A673 (cell line): ENCODE data around the gene ZZZ3. TPM values are rescaled to one million over a fixed set of nuclear protein-coding genes. Genes with fewer than 3 reads are reported as not detected.

Experiments used
- BruUV-seq: library from RNA; stranded (reverse); fragments of 400-500 nt; replicated peaks from 2 replicates; lab custom pipeline; 2021; lab: Mats Ljungman, UMichigan
- CTCF ChIA-PET: fragments of 300-600 bp; sonication (Branson Sonifier 250); formaldehyde crosslinking; loops from one replicate; lab custom pipeline; 2022; ENCODE audit warnings: antibody characterized with exemption; lab: Charles Lee
- POLR2A ChIA-PET: fragments of 300-600 bp; sonication (Branson Sonifier 250); formaldehyde crosslinking; loops from one replicate; lab custom pipeline; 2022; ENCODE audit warnings: antibody characterized with exemption; ENCODE audit not compliant: low non-redundant PET; lab: Charles Lee
- DNase-seq: peaks from one replicate; pipeline ENCODE4 v3.0.0-alpha.2; 2015; ENCODE audit warnings: low spot score
- H3K27ac ChIP-seq: fragments of 200-600 bp; sonication (generic); 2 replicates; pipeline ENCODE4 v1.5.1; 2016; ENCODE audit warnings: mixed run types, low read depth, mild to moderate bottlenecking, mixed read lengths, antibody characterized with exemption, low read length; ENCODE audit not compliant: poor library complexity, severe bottlenecking
- H3K27me3 ChIP-seq: fragments of 200-600 bp; sonication (generic); replicated peaks from 2 replicates; pipeline ENCODE4 v1.6.1; 2017; ENCODE audit warnings: mixed run types, low read depth, mild to moderate bottlenecking, mixed read lengths, antibody characterized with exemption, low read length; ENCODE audit not compliant: insufficient read depth, poor library complexity
- H3K36me3 ChIP-seq: fragments of 200-600 bp; sonication (generic); 2 replicates; pipeline ENCODE4 v1.6.1; 2016; ENCODE audit warnings: mixed run types, mild to moderate bottlenecking, mixed read lengths, antibody characterized with exemption, low read length; ENCODE audit not compliant: insufficient read depth, poor library complexity, severe bottlenecking
- H3K4me1 ChIP-seq: fragments of 200-600 bp; sonication (generic); 2 replicates; pipeline ENCODE4 v1.6.1; 2017; ENCODE audit warnings: mixed run types, mild to moderate bottlenecking, mixed read lengths, antibody characterized with exemption, low read length; ENCODE audit not compliant: insufficient read depth, poor library complexity, severe bottlenecking
- H3K4me3 ChIP-seq: fragments of 200-600 bp; sonication (generic); 2 replicates; pipeline ENCODE4 v1.5.1; 2016; ENCODE audit warnings: low read depth, mixed run types, mild to moderate bottlenecking, mixed read lengths, low read length; ENCODE audit not compliant: poor library complexity, severe bottlenecking
- H3K9me3 ChIP-seq: fragments of 200-600 bp; sonication (generic); 2 replicates; pipeline ENCODE4 v1.6.1; 2016; ENCODE audit warnings: mixed run types, low read depth, mild to moderate bottlenecking, mixed read lengths, antibody characterized with exemption, low read length; ENCODE audit not compliant: poor library complexity, severe bottlenecking
- CTCF ChIP-seq: fragments of 300-800, 200-600 bp; sonication (generic); conservative IDR thresholded peaks from 2 replicates; pipeline ENCODE4 v1.5.1; 2017; ENCODE audit warnings: low read depth, mild to moderate bottlenecking, antibody characterized with exemption, low read length, moderate library complexity, mixed read lengths
- EZH2 ChIP-seq: fragments of 200-600 bp; sonication (generic); IDR thresholded peaks from 2 replicates; pipeline ENCODE4 v1.6.1; 2017; ENCODE audit warnings: borderline replicate concordance, low read depth, mild to moderate bottlenecking, mixed read lengths, antibody characterized with exemption, low read length; ENCODE audit not compliant: poor library complexity, severe bottlenecking
- intact Hi-C: fragments of 100-400 bp; cut with micrococcal nuclease; formaldehyde crosslinking; loops from one replicate; pipeline ENCODE4 v1.10.0; 2022; ENCODE audit not compliant: unreplicated experiment
- total RNA-seq: library from RNA; stranded (reverse); gene quantifications from 2 replicates; pipeline ENCODE4 v1.2.3, GENCODE V29; 2021

The ZZZ3 gene
- total RNA-seq, 1 experiment from 2014 or later, result 68.8 TPM

GRCh38 chr1:77639056-77639455 is 43.4 kb downstream of the ZZZ3 start:
- DNase-seq, result no peak
- H3K4me1 ChIP-seq, result peaks cover 22% of the 10 kb centered on the region
- CTCF ChIA-PET, result interaction anchor here (0.6 kb wide), 1 partner anchor 43 kb away, joined by 3 read pairs; the partner anchor contains the start of gene ZZZ3
- no peaks in the 10 kb centered on the region for H3K36me3 ChIP-seq
- BruUV-seq, result no TSS peak
- H3K27ac ChIP-seq, result no peak overlapping the region
- POLR2A ChIA-PET, result no interaction called here
- intact Hi-C loops, result no loop called here
- no peaks in the 10 kb centered on the region for H3K9me3 ChIP-seq
- no peak overlapping the region for H3K4me3 ChIP-seq
- TF ChIP-seq EZH2 (no peak), CTCF (no peak)
- H3K27me3 ChIP-seq, result no peaks in the 10 kb centered on the region

GRCh38 chr1:77636864-77637263 is 45.6 kb downstream of the ZZZ3 start:
- Histone ChIP-seq H3K9me3 (no peaks in the 10 kb centered on the region), H3K27ac (no peak overlapping the region), H3K4me1 (peaks cover 15% of the 10 kb centered on the region), H3K36me3 (peaks cover 13% of the 10 kb centered on the region), H3K27me3 (no peaks in the 10 kb centered on the region), H3K4me3 (no peak overlapping the region)
- no peak for DNase-seq
- ChIA-PET CTCF (no interaction called here), POLR2A (no interaction called here)
- no TSS peak for BruUV-seq
- TF ChIP-seq CTCF, result no peak
- intact Hi-C loops, result no loop called here

Other genes with a start within 250 kb of the ZZZ3 start
- gene USP33, start 77.2 kb upstream of the ZZZ3 start, total RNA-seq, result 90.9 and 103 TPM in 2 replicates
- 13.8 and 14.1 TPM in 2 replicates for gene MIGA1, start 97.0 kb upstream of the ZZZ3 start, total RNA-seq
- gene NEXN, start 206.0 kb upstream of the ZZZ3 start, total RNA-seq, result 0.45 and 0.70 TPM in 2 replicates